ENCODE results near the gene PPP1R36.

DNA sequence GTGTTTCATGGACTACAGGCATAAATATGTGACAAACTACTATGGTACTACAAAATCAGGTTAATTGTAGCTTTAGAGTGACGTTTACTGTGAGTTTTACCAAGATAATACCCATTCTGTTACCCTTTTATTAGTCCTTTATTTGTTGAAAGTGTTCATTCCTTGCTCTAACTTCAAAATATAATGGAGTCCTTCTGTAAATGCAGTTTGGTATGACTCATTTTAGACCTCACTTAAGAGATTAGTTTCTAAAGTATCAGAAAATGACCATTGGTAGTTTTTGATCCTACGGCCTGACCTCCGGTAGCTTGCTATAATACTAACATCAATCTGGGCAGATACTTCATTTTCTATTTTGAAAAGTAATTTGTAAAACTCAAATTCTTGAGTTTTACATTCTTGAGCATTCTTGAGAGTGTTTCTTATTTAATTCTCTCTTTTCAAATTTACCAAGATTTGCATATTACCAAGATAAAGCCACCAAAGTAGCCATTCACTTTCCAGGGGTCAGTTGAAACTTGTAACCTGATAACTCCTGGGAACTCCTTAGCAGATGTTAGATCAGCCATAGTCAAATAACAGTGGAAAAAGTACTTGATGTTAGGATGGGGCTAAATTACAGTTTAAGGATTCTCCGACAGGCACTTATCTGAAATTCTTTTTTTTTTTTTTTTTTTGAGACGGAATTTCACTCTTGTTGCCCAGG is 5.0 kb upstream of the PPP1R36 start:
- TF ChIP-seq, protein P1, sequence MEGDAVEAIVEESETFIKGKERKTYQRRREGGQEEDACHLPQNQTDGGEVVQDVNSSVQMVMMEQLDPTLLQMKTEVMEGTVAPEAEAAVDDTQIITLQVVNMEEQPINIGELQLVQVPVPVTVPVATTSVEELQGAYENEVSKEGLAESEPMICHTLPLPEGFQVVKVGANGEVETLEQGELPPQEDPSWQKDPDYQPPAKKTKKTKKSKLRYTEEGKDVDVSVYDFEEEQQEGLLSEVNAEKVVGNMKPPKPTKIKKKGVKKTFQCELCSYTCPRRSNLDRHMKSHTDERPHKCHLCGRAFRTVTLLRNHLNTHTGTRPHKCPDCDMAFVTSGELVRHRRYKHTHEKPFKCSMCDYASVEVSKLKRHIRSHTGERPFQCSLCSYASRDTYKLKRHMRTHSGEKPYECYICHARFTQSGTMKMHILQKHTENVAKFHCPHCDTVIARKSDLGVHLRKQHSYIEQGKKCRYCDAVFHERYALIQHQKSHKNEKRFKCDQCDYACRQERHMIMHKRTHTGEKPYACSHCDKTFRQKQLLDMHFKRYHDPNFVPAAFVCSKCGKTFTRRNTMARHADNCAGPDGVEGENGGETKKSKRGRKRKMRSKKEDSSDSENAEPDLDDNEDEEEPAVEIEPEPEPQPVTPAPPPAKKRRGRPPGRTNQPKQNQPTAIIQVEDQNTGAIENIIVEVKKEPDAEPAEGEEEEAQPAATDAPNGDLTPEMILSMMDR (conservative IDR thresholded peaks at IDR 0.05; ENCODE audit: low read length): no peak
- no peak for TF ChIP-seq EZH2phosphoT487 (IDR thresholded peaks at IDR 0.05; ENCODE audit: borderline replicate concordance)
